ENCODE data around the gene C1orf167. TPM values are rescaled to one million over a fixed set of nuclear protein-coding genes. Genes with fewer than 3 reads are reported as not detected.
A peak's percentile ranks its signal among the peaks of the same experiment; 100 is the strongest.

The C1orf167 gene
- total and polyA plus RNA-seq, 2 of the 13 experiments (the other 11 are each of a cell fraction or from before 2014, with no cell fraction given), result not detected

- intact Hi-C loops (cut with micrococcal nuclease; ENCODE audit: unreplicated experiment) (no loop called here), in situ Hi-C loops (cut with HindIII; ENCODE audit: extremely low pct_ligation_motif_present, low pct_unique_long_range_greater_than_20kb) (no loop called here)
- peak overlapping the region; percentile 81 to 87 (median 87) for H3K4me3 ChIP-seq (replicated peaks in 1 of 3; ENCODE audit: insufficient read depth in 1 of 3, low read depth in 2 of 3, low read length in 3 of 3)
- peak overlapping the region; percentile 92 for H3K4me2 ChIP-seq (ENCODE audit: low read depth, low read length)
- peak; percentile 28 for FAIRE-seq
- H3K36me3 ChIP-seq (replicated peaks in 1 of 2; ENCODE audit: control insufficient read depth in 1 of 2, insufficient read depth in 2 of 2, low read length in 2 of 2), result peaks cover 10 to 40% of the 10 kb centered on the region in 2 experiments
- no peak for DNase-seq (ENCODE audit: low spot score)
- peak overlapping the region; percentile 94 for H3K27ac ChIP-seq (ENCODE audit: extremely low read length, insufficient read depth, low read length)
- H4K20me1 ChIP-seq (ENCODE audit: insufficient read depth, low read length), result peaks cover 11% of the 10 kb centered on the region
- ChIA-PET POLR2A (interaction anchor here (1.5 to 2.6 kb wide), 8 partner anchors 8 to 212 kb away, joined by 5 to 31 read pairs (median 8); partner anchors contain the start of genes MFN2 and MIIP), CTCF (ENCODE audit: low intra/inter-chr PET ratio, low total read pairs) (no interaction called here)
- no peaks in the 10 kb centered on the region; a peak in 1 of 5 replicates for H3K27me3 ChIP-seq (ENCODE audit: control insufficient read depth in 1 of 2, insufficient read depth in 2 of 2, low read length in 2 of 2)
- TF ChIP-seq RFX3 (CRISPR knock-in tag; IDR thresholded peaks at IDR 0.05), result no peak
- TF ChIP-seq RXRA (CRISPR knock-in tag; IDR thresholded peaks at IDR 0.05), result no peak
- TF ChIP-seq HNF4A (CRISPR knock-in tag; IDR thresholded peaks at IDR 0.05), result peak; percentile 30; the same call in 1 of the 2 replicates
- peak; percentile 42; the same call in 1 of the 2 replicates for TF ChIP-seq BCL6 (CRISPR knock-in tag; IDR thresholded peaks at IDR 0.05)
- H3K9ac ChIP-seq (ENCODE audit: insufficient read depth, low read depth, low read length), result peak overlapping the region; percentile 93
- H2AFZ ChIP-seq (ENCODE audit: low read length), result no peak overlapping the region
- ATAC-seq, result no peak
- no TSS peak for BruUV-seq (replicated peaks)
- no peaks in the 10 kb centered on the region for H3K9me3 ChIP-seq (ENCODE audit: low read length)
- peaks cover 56% of the 10 kb centered on the region for H3K79me2 ChIP-seq (ENCODE audit: insufficient read depth, low read length)
- WGBS (ENCODE audit: low lambda C conversion rate), result 0% methylated on average over 2 of the region's 2 CpGs
- H3K4me1 ChIP-seq (ENCODE audit: insufficient read depth, low read length), result peaks cover 79% of the 10 kb centered on the region
These were observed 45.1 kb downstream of the C1orf167 start for GRCh38 chr1:11807133-11807532.

DNA sequence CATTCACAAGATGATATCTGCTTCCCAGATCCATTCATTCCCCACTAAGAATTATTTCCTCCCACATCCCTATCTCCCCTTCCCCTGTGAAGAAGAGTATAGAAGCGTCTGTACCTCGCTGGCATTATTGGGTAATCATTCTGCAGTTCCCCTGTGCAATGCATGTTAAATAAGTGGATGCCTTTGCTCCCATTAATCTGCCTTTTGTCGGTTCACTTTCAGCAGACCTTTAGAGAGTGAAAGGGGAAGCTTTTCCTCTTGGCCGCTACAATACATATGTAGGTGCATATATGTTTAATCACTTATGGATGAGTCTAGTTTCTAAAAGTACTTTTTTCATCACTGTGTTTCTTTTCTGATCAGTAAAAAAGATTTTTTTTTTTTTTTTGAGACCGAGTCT is 51.0 kb downstream of the C1orf167 start:
- 96% methylated on average over 5 of the region's 5 CpGs for WGBS (ENCODE audit: low lambda C conversion rate)
- FAIRE-seq (no peak), DNase-seq (ENCODE audit: low spot score) (no peak), ATAC-seq (no peak)
- Histone ChIP-seq H3K4me3 (replicated peaks in 1 of 3; ENCODE audit: insufficient read depth in 1 of 3, low read depth in 2 of 3, low read length in 3 of 3) (no peak overlapping the region), H3K36me3 (replicated peaks in 1 of 2; ENCODE audit: control insufficient read depth in 1 of 2, insufficient read depth in 2 of 2, low read length in 2 of 2) (peaks cover 31 to 72% of the 10 kb centered on the region in 2 experiments), H3K27me3 (ENCODE audit: control insufficient read depth in 1 of 2, insufficient read depth in 2 of 2, low read length in 2 of 2) (no peaks in the 10 kb centered on the region), H3K79me2 (ENCODE audit: insufficient read depth, low read length) (peaks cover 58% of the 10 kb centered on the region), H3K9ac (ENCODE audit: insufficient read depth, low read depth, low read length) (no peak overlapping the region), H3K4me1 (ENCODE audit: insufficient read depth, low read length) (peaks cover 45% of the 10 kb centered on the region), H3K4me2 (ENCODE audit: low read depth, low read length) (no peak overlapping the region), H3K27ac (ENCODE audit: extremely low read length, insufficient read depth, low read length) (no peak overlapping the region), H4K20me1 (ENCODE audit: insufficient read depth, low read length) (peaks cover 16% of the 10 kb centered on the region), H2AFZ (ENCODE audit: low read length) (no peak overlapping the region), H3K9me3 (ENCODE audit: low read length) (no peaks in the 10 kb centered on the region)
- intact Hi-C loops (cut with micrococcal nuclease; ENCODE audit: unreplicated experiment) (no loop called here), in situ Hi-C loops (cut with HindIII; ENCODE audit: extremely low pct_ligation_motif_present, low pct_unique_long_range_greater_than_20kb) (no loop called here)
- no TSS peak for BruUV-seq (replicated peaks)
- CTCF ChIA-PET (ENCODE audit: low intra/inter-chr PET ratio, low total read pairs), result no interaction called here
- POLR2A ChIA-PET, result no interaction called here
- no peak for TF ChIP-seq ZNF292 (CRISPR knock-in tag; IDR thresholded peaks at IDR 0.05; ENCODE audit: borderline replicate concordance, low read depth)
- no peak for TF ChIP-seq ZNF451 (CRISPR knock-in tag; IDR thresholded peaks at IDR 0.05)
- no peak for TF ChIP-seq ZNF121 (CRISPR knock-in tag; IDR thresholded peaks at IDR 0.05)
- no peak for TF ChIP-seq ZNF770 (CRISPR knock-in tag; IDR thresholded peaks at IDR 0.05)
- no peak for TF ChIP-seq MAF1 (CRISPR knock-in tag; IDR thresholded peaks at IDR 0.05; ENCODE audit: borderline replicate concordance)
- TF ChIP-seq RCOR2 (CRISPR knock-in tag; IDR thresholded peaks at IDR 0.05), result no peak

All from HepG2 (cell line).